NB4 (cell line): ENCODE data around the gene LILRA2.

ENCODE experiments used
- DNase-seq: peaks from one replicate; pipeline ENCODE4 v3.0.0; 2010; ENCODE audit warnings: low read depth
- H3K4me3 ChIP-seq: one replicate; pipeline ENCODE4 v1.5.1; 2011; ENCODE audit warnings: mild to moderate bottlenecking, low read depth, low read length, moderate library complexity
- CTCF ChIP-seq: IDR thresholded peaks from one replicate; pipeline ENCODE4 v1.5.1; 2012; ENCODE audit warnings: low read depth, low read length
- MAX ChIP-seq: IDR thresholded peaks from 2 replicates; pipeline ENCODE4 v1.6.1; 2011; ENCODE audit warnings: low read depth, low read length
- MYC ChIP-seq: IDR thresholded peaks from 2 replicates; pipeline ENCODE4 v1.6.1; 2011; ENCODE audit warnings: low read depth, low read length
- POLR2A ChIP-seq: IDR thresholded peaks from 2 replicates; pipeline ENCODE4 v1.6.1; 2011; ENCODE audit warnings: mild to moderate bottlenecking; ENCODE audit not compliant: insufficient read length; ENCODE audit errors: extremely low read depth

LILRA2 gene

GRCh38 chr19:54533476-54533875, 40.1 kb upstream of the LILRA2 start:
- DNase-seq: no peak
- TF ChIP-seq MAX (no peak), CTCF (no peak), POLR2A (no peak), MYC (no peak)
- H3K4me3 ChIP-seq: no peak overlapping the region

GRCh38 chr19:54534156-54534555, 39.4 kb upstream of the LILRA2 start:
- no peak for DNase-seq
- no peak for TF ChIP-seq POLR2A
- H3K4me3 ChIP-seq: no peak overlapping the region

- TF ChIP-seq MAX: no peak
- TF ChIP-seq MYC: no peak
- TF ChIP-seq POLR2A: no peak
- no peak overlapping the region for H3K4me3 ChIP-seq
- DNase-seq: no peak
These were observed 38.0 kb upstream of the LILRA2 start for GRCh38 chr19:54535601-54536000.

- H3K4me3 ChIP-seq: no peak overlapping the region
- TF ChIP-seq MYC: no peak
- no peak for TF ChIP-seq POLR2A
- TF ChIP-seq CTCF: no peak
- TF ChIP-seq MAX: no peak
- no peak for DNase-seq
These were observed 36.6 kb upstream of the LILRA2 start for GRCh38 chr19:54536956-54537355.

GRCh38 chr19:54541712-54542111, 31.9 kb upstream of the LILRA2 start:
- TF ChIP-seq MAX (no peak), POLR2A (no peak), MYC (no peak), CTCF (no peak)
- no peak overlapping the region for H3K4me3 ChIP-seq
- no peak for DNase-seq

GRCh38 chr19:54548806-54549205, 24.8 kb upstream of the LILRA2 start:
- no peak overlapping the region for H3K4me3 ChIP-seq
- TF ChIP-seq POLR2A: no peak
- no peak for TF ChIP-seq CTCF
- no peak for DNase-seq

DNA sequence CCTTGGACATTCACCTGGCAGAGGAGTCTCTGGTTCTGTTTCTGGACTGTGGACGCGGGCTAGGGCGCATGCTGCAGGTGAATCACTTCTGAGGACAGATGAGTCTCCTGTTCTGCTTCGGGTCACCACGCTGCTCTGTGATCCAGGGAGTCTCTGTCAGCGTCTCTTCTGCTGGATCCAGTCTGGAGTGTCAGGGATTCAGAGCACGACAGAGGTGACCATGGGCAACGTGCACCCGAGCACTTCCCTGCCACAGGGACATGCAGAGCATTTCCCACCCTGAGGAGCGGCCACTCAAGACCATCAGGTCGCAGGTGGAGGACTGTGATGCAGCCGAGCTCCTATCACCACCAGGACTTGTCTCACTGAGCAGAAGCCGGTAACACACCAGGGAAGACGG, 24.4 kb upstream of the LILRA2 start:
- H3K4me3 ChIP-seq: no peak overlapping the region
- TF ChIP-seq MYC: no peak
- no peak for TF ChIP-seq MAX
- TF ChIP-seq CTCF: no peak
- no peak for TF ChIP-seq POLR2A
- DNase-seq: no peak
